ENCODE measurements around the gene BDKRB2.

- no peak for TF ChIP-seq CTCF (IDR thresholded peaks at IDR 0.05; ENCODE audit: poor library complexity)
- no peak for TF ChIP-seq EZH2 (IDR thresholded peaks at IDR 0.05; ENCODE audit: borderline replicate concordance)
These were observed 11.0 kb downstream of the BDKRB2 start for GRCh38 chr14:96215452-96216244.
